ENCODE measurements around the gene AVPR2. TPM values are rescaled to one million over a fixed set of nuclear protein-coding genes. Genes with fewer than 3 reads are reported as not detected.

Gene AVPR2
- total RNA-seq = 1 to 10 TPM; 3.7 to 3.8 TPM
- long read RNA-seq, partial matches to known transcripts = 2 of 11 reads
- long read RNA-seq, other reads (novel, unspliced or antisense) = 4 of 11 reads

- intact Hi-C loops (cut with DNase I) = no loop called here
- DNase-seq = no peak
- peak; percentile 27 to 43 for ATAC-seq
These were observed at the start of gene AVPR2 for GRCh38 chrX:153903991-153904957. AVPR2 (plus strand) TSS chrX:153904673; CDS start chrX:153905146, 473 bp downstream.

- ATAC-seq = no peak
- DNase-seq = no peak
- intact Hi-C loops (cut with DNase I) = no loop called here
These were observed 49.8 kb upstream of the AVPR2 start for GRCh38 chrX:153854702-153855101.

- intact Hi-C loops (cut with DNase I) = no loop called here
- DNase-seq = no peak
- ATAC-seq = no peak
These were observed 47.0 kb upstream of the AVPR2 start for GRCh38 chrX:153857348-153857903.

DNA sequence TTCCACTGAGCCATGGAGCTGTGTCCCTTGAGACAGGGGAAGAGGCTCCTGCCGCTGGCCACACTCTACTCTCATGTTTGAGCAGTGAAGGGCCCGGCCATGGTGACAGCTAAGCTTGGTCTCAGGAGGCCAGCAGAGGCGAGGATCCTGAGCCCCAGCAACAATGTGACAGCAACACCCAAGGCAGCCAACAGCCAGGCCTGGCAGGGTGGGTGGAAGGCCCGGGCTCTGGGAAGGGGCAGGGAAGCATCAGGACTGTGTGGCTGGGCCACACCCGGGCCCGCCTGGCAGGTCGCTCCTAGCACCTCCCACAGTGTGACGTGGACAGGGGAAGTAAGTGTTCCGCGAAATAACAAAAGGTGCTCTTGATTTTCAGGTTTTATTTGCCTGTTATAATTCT lies 43.3 kb upstream of the AVPR2 start:
- no peak for ATAC-seq
- DNase-seq = no peak
- intact Hi-C loops (cut with DNase I) = no loop called here

- no peak for ATAC-seq
- DNase-seq = no peak
- intact Hi-C loops (cut with DNase I) = no loop called here
These were observed 42.7 kb upstream of the AVPR2 start for GRCh38 chrX:153861733-153862310.

DNA sequence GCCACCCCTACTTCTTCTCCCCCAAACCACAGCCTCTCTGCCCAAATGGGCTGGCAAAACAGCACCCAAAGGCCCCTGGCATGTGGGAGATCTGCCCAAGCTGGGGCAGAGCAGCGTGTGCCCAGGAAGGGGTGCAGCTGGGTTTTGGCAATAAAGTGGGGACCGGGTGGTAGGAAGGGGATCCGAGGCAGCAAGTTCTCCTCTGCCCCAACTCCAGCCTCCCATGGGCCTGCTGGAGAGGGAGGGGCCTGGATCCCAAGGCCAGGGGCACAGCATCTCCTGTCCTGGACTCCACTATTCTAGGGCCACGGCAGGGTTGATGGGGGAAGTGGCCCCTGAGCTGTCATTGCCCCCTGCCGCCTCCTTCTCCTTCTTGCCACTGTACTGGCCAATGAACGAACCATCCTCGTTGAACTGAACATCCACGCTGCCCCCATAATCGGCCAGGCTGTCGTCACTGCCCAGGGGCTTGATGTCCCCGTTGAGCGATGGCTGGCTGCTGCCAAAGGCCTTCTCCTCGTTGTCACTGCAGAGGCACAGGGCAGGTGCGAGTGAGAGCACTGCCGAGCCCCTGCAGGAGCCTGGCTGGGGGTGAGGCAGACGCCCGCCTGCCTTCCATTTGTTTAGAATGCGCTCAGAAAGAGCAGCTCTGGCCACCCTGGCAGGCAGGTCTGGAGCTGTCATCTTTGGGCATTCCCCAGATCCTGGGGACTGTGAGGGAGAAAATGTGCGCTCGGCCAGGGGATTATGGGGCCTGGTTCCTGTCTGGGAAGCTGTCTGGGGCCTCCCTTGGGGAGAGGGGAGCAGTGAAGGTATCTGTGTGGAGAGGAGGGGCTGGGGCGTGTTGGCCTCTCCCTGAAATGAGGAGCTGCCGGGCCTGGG lies 41.9 kb upstream of the AVPR2 start:
- DNase-seq (no peak), ATAC-seq (no peak)
- intact Hi-C loops (cut with DNase I) = no loop called here

DNA sequence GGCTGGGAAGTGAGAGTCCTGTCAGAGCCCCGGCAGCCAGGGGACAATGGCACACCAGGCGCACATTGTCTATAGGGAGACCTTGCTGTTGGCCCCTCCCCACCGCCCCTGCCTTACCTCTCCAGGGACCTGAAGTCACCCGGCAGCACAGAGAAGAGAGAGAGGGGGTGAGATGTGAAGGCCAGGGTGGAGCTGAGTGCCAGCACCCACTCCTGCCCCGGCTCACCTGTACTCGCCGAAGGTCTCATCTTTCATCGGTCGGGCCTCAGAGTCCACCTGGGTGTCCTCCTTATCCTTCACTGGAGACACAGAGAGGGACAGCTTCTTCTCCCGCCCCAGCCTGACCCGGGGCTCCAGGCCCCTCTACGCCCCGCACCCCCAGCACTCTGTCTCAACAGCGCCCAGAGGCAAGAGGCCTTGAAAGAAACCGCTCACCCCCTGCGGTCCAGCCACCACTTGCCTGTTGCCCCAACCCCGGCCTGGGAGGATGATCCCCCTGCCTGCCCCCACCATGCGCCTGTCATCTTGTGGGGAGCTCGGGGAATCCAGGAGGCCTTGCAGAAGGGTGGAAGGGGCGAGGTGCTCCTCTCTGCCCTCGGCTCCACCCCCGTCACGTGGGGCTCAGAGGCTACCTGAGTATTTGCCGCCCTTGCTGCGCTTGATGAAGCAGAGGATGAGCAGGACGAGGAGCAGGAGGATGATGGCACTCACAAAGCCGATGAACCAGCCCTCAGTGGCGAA lies 41.1 kb upstream of the AVPR2 start:
- intact Hi-C loops (cut with DNase I) = no loop called here
- DNase-seq (no peak), ATAC-seq (no peak)

- ATAC-seq (no peak), DNase-seq (no peak)
- intact Hi-C loops (cut with DNase I) = no loop called here
These were observed 40.4 kb upstream of the AVPR2 start for GRCh38 chrX:153864101-153864500.

- intact Hi-C loops (cut with DNase I) = no loop called here
- ATAC-seq (no peak), DNase-seq (no peak)
These were observed 39.7 kb upstream of the AVPR2 start for GRCh38 chrX:153864561-153865320.

DNA sequence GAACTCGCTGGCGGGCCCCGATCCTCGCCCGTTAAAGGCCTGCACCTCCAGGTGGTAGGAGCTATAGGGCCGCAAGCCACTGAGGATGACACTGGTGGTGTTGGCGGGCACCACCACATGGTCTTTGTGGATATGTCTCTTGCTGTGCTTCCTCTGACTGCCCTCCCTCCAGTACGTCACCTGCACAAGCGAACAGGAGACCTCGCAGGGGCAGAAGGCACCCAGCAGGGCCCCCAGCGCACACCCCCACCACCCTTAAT lies 39.2 kb upstream of the AVPR2 start:
- no peak for DNase-seq
- intact Hi-C loops (cut with DNase I) = no loop called here

DNA sequence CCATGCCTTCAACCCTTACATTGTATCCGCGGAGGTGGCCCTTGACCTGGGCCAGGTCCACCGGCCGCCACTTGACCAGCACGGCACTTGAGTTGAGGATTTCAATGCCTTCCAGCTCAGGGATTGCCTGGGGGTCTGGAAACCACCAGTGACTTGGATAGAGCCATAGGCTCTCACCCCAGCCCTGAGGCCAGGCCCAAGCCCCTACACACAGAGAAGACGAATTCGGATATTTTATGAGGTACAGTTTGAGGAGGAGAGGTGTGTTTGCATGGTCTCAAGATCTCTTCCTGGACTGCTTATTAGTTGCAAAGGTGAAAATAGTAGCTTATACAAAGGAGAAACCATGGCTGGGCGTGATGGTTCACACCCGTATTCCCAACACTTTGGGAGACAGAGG lies 38.8 kb upstream of the AVPR2 start:
- DNase-seq (no peak), ATAC-seq (no peak)
- intact Hi-C loops (cut with DNase I) = no loop called here

More for the DNA sequence above, 39.2 kb upstream of the AVPR2 start:
- no peak for ATAC-seq

GRCh38 chrX:153866302-153867019 lies 38.0 kb upstream of the AVPR2 start:
- ATAC-seq (no peak), DNase-seq (no peak)
- intact Hi-C loops (cut with DNase I) = no loop called here

DNA sequence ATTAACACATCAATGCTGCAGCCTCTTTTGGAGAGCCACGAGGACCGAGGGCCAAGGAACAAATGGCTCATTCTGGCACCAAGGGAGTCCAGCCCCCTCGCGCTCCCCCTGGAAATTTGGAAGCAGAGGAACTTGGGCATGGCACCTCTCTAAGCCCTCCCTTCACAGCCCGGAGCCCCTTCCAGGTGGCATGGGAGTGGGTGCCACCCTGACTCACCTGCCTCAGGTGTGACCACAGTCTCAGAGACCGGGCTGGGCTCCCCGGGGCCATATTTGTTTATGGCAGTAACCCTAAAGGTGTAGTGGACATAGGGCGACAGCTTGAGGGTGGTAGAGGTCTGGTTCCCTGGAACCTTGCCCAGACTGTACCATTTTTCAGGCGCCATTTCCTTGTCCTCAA lies 37.3 kb upstream of the AVPR2 start:
- intact Hi-C loops (cut with DNase I) = no loop called here
- ATAC-seq (no peak), DNase-seq (no peak)

- intact Hi-C loops (cut with DNase I) = no loop called here
- no peak for ATAC-seq
- DNase-seq = no peak
These were observed 36.8 kb upstream of the AVPR2 start for GRCh38 chrX:153867671-153868070.

DNA sequence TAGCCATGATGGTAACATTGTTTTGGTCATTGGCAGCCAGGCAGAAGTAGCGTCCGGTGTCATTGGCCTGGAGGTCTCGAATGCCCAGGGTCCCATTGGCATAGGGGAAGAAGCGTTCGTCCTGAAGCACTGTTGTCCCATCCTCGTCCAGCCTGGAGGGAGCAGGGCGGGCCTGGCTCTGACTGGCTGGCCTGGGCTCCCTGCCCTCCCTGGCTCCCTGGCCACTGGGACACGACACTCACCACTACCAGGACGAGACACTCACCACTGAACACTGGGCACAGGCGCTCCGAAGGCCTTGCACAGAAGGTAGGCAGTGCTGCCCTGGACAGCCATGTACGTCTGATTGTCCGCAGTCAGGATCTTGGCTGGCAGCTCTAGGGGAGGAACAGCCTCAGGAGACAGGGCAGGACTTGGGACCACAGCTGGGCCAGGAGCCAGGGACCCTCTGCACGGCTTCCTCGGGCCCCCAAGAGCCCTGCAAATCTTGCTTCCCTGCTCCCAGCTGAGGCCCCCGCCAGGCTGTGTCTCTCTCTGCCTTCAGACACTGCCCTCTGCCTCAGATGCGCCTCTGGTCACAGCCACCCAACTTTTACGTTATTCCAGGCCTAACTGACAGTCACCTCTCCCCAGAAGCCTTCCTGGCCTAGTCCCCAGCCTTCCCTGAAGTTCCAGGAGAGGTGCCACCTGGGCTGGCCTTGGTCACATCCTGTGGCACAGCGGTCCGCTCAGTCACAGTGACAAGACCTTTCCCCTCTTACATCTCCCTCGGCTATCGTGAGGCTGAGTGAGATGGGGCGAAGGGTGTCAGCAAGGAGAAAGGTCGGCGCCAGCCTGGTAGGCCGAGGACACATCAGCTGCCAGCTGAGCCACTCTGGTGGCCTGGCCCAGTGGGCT lies 35.6 kb upstream of the AVPR2 start:
- intact Hi-C loops (cut with DNase I) = no loop called here
- ATAC-seq (no peak), DNase-seq (no peak)

GRCh38 chrX:153869473-153870287 lies 34.8 kb upstream of the AVPR2 start:
- ATAC-seq (no peak), DNase-seq (no peak)
- intact Hi-C loops (cut with DNase I) = no loop called here
